Mesendoderm (in vitro differentiated cells): ENCODE results near the gene SCN4A.

Experiments
- DNase-seq: peaks from one replicate; pipeline ENCODE4 v3.0.0; 2013
- H2AK5ac ChIP-seq: 2 replicates; pipeline ENCODE4 v1.6.1; 2013; ENCODE audit warnings: low read length, inconsistent platforms
- H2BK120ac ChIP-seq: 2 replicates; pipeline ENCODE4 v1.6.1; 2013; ENCODE audit warnings: low read depth, mild to moderate bottlenecking, low read length, moderate library complexity, mixed read lengths
- H2BK15ac ChIP-seq: replicated peaks from 2 replicates; pipeline ENCODE4 v1.6.1; 2013; ENCODE audit warnings: low read depth, mild to moderate bottlenecking, moderate library complexity
- H2BK5ac ChIP-seq: 2 replicates; pipeline ENCODE4 v1.6.1; 2013; ENCODE audit warnings: low read length, inconsistent platforms
- H3K18ac ChIP-seq: 2 replicates; pipeline ENCODE4 v1.6.1; 2013; ENCODE audit warnings: mild to moderate bottlenecking, low read length, mixed read lengths
- H3K23ac ChIP-seq: one replicate; pipeline ENCODE4 v1.6.1; 2013; ENCODE audit warnings: low read length
- H3K27ac ChIP-seq: 2 replicates; pipeline ENCODE4 v1.5.1; 2013; ENCODE audit warnings: low read depth, mild to moderate bottlenecking, inconsistent platforms, low read length, moderate library complexity
- H3K27me3 ChIP-seq: 2 replicates; pipeline ENCODE4 v1.6.1; 2013; ENCODE audit warnings: low read length, control low read depth, mild to moderate bottlenecking, inconsistent platforms; ENCODE audit not compliant: insufficient read depth, poor library complexity
- H3K36me3 ChIP-seq: 2 replicates; pipeline ENCODE4 v1.6.1; 2013; ENCODE audit warnings: low read length, inconsistent platforms; ENCODE audit not compliant: control insufficient read depth, insufficient read depth
- H3K4ac ChIP-seq: one replicate; pipeline ENCODE4 v1.6.1; 2013; ENCODE audit warnings: low read depth, mild to moderate bottlenecking, low read length, moderate library complexity
- H3K4me1 ChIP-seq: 2 replicates; pipeline ENCODE4 v1.6.1; 2013; ENCODE audit warnings: low read depth, low read length, inconsistent platforms; ENCODE audit not compliant: control insufficient read depth
- H3K4me2 ChIP-seq: 2 replicates; pipeline ENCODE4 v1.6.1; 2013; ENCODE audit warnings: low read length
- H3K4me3 ChIP-seq: 2 replicates; pipeline ENCODE4 v1.5.1; 2013; ENCODE audit warnings: mild to moderate bottlenecking, low read length
- H3K56ac ChIP-seq: one replicate; pipeline ENCODE4 v1.6.1; 2013; ENCODE audit warnings: low read length
- H3K79me1 ChIP-seq: 2 replicates; pipeline ENCODE4 v1.6.1; 2013; ENCODE audit warnings: low read length, inconsistent platforms
- H3K79me2 ChIP-seq: 2 replicates; pipeline ENCODE4 v1.6.1; 2013; ENCODE audit warnings: mild to moderate bottlenecking, low read length; ENCODE audit not compliant: control insufficient read depth, insufficient read depth
- H3K9ac ChIP-seq: 2 replicates; pipeline ENCODE4 v1.6.1; 2013; ENCODE audit warnings: low read length, inconsistent platforms
- H4K5ac ChIP-seq: one replicate; pipeline ENCODE4 v1.6.1; 2013; ENCODE audit warnings: low read length
- H4K8ac ChIP-seq: one replicate; pipeline ENCODE4 v1.6.1; 2013; ENCODE audit warnings: low read depth, mild to moderate bottlenecking, control low read depth, low read length, moderate library complexity
- WGBS: extraction: QIAGEN DNeasy Blood & Tissue Kit; methylation state at CpG from one replicate; pipeline ENCODE4 v1.1.7; 2013; ENCODE audit warnings: low lambda C conversion rate, missing lambda C conversion rate; ENCODE audit not compliant: insufficient coverage; ENCODE audit errors: extremely low coverage; 5-methylcytosine and 5-hydroxymethylcytosine counted together

Gene SCN4A

DNA sequence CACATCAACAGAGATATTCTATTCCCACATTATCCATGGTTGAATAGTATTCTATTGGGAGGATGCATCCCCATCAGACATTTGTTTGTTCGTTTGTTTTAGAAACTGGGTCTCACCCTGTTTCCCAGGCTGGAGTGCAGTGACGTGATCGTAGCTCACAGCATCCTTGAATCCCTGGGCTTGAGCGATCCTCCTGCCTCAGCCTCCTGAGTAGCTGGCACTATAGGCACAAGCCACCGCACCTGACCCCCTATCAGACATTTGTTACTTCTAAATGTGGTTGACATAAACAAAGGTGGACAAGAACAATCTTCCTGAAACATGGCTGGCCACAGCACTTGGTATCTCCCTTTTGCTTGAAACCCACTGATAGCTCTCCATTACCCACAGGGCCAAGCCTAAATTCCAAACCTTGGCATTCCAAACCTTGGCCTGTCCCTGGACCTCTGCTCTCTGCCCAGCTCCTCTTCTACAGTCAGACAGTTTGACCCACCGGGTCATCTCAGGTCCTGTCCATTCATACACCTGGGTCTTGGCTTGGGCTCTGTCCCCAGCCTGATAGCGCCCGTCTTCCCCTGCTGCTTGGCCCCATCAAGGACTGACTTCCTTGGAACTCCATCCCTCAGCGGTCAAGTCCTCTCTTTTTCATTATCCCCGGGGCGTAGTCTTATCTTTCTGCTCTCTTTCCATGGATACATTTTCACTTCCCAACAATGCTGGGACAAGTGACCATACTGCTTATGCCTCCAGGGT lies 23.9 kb upstream of the SCN4A start:
- H3K9ac ChIP-seq: no peak overlapping the region
- no peak overlapping the region for H2BK120ac ChIP-seq
- no CpG with 5 or more reads among the region's 11 CpGs for WGBS
- H3K27ac ChIP-seq: no peak overlapping the region
- H2AK5ac ChIP-seq: no peak overlapping the region
- H3K18ac ChIP-seq: no peak overlapping the region
- no peak overlapping the region for H2BK5ac ChIP-seq
- no peak for DNase-seq
- H2BK15ac ChIP-seq: no peak overlapping the region
- no peak overlapping the region for H3K4ac ChIP-seq
- no peak overlapping the region for H3K23ac ChIP-seq
- H3K36me3 ChIP-seq: no peaks in the 10 kb centered on the region
- H3K56ac ChIP-seq: no peak overlapping the region
- no peak overlapping the region for H3K4me3 ChIP-seq
- H3K79me1 ChIP-seq: no peaks in the 10 kb centered on the region
- no peaks in the 10 kb centered on the region for H3K27me3 ChIP-seq
- no peaks in the 10 kb centered on the region for H3K79me2 ChIP-seq
- no peak overlapping the region for H4K8ac ChIP-seq
- H3K4me2 ChIP-seq: no peak overlapping the region
- no peak overlapping the region for H4K5ac ChIP-seq
- no peaks in the 10 kb centered on the region for H3K4me1 ChIP-seq

DNA sequence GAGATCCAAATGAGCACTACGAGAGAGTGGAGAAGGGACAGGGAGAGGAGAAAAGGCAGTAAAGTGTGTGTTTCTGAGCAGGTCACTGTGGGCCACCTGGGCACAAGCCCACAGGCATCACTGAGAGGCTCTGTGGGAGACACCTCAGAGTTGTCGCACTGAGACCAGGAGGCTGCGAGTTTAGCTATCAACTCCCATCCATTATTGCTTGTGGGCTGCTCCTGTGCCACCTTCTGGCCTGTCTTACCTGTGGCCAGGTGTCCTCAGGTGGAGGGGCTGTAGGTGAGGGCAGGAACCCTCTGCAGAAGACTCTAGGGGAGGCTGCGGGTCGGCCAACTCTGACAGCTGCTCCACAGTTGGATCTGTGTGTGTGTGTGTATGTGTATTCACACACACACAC lies 22.9 kb upstream of the SCN4A start:
- Histone ChIP-seq H3K27me3 (no peaks in the 10 kb centered on the region), H3K4me3 (no peak overlapping the region), H3K9ac (no peak overlapping the region), H2BK5ac (no peak overlapping the region), H3K18ac (no peak overlapping the region), H2BK120ac (no peak overlapping the region), H3K36me3 (no peaks in the 10 kb centered on the region), H3K4me1 (no peaks in the 10 kb centered on the region), H3K79me1 (no peaks in the 10 kb centered on the region), H4K8ac (no peak overlapping the region), H4K5ac (no peak overlapping the region), H2AK5ac (no peak overlapping the region), H3K4me2 (no peak overlapping the region), H3K56ac (no peak overlapping the region), H3K27ac (no peak overlapping the region), H3K4ac (no peak overlapping the region), H2BK15ac (no peak overlapping the region), H3K79me2 (no peaks in the 10 kb centered on the region), H3K23ac (no peak overlapping the region)
- no CpG with 5 or more reads among the region's 5 CpGs for WGBS
- DNase-seq: no peak

DNA sequence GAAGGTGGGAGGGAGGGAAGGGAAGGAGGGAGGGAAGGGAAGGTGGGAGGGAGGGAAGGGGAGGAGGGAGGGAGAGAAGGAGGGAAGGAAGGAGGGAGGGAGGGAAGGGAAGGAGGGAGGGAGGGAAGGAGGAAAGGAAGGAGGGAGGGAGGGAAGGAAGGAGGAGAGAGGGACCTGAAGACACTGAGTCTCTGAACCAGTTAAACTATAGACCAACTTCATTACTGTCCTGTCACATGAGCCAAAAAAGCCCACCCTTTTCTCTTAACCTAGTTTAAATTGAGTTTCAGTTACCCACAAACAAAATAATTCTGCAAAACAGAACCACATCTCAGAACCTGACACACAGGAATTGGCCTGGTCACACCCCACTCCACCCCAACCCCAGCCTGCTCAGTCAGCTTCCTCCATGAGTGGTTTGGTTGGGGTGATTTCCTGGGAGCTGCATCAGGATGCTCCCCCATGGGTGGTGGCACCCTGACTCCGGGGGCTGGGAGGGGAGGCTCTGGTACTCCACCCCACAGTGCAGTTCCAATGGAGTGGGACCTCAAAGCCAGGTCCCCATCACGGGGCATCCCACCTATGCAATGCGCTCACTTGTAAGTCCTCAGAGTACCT lies 20.8 kb upstream of the SCN4A start:
- Histone ChIP-seq H4K8ac (no peak overlapping the region), H2AK5ac (no peak overlapping the region), H3K9ac (no peak overlapping the region), H3K4me3 (no peak overlapping the region), H3K79me1 (no peaks in the 10 kb centered on the region), H3K79me2 (no peaks in the 10 kb centered on the region), H3K4me1 (no peaks in the 10 kb centered on the region), H3K4me2 (no peak overlapping the region), H3K27ac (no peak overlapping the region), H3K56ac (no peak overlapping the region), H2BK120ac (no peak overlapping the region), H2BK5ac (no peak overlapping the region), H3K23ac (no peak overlapping the region), H3K27me3 (no peaks in the 10 kb centered on the region), H4K5ac (no peak overlapping the region), H3K4ac (no peak overlapping the region), H2BK15ac (no peak overlapping the region), H3K36me3 (no peaks in the 10 kb centered on the region), H3K18ac (no peak overlapping the region)
- no CpG with 5 or more reads among the region's 3 CpGs for WGBS
- DNase-seq: no peak

DNA sequence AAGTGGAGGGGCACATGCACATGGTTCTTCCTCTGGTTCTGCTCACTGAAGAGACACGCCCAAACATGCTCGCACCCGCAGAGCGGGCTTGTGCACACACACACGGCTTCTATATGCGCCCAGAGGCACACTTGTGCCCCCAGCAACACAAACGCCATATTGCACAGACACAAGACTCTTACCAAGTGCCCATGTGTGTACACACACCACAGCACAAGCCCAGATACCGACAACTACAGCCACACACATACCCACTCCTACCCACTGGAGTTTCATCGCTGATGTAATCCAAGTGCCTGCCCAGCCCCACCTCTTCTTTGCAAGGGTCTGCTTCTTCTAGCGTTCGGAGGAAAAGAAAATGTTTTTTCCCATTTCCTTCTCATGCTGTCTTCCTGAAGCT lies 18.9 kb upstream of the SCN4A start:
- Histone ChIP-seq H3K4me3 (no peak overlapping the region), H3K4me2 (no peak overlapping the region), H2BK5ac (no peak overlapping the region), H2BK120ac (no peak overlapping the region), H4K8ac (no peak overlapping the region), H3K9ac (no peak overlapping the region), H3K27me3 (no peaks in the 10 kb centered on the region), H3K23ac (no peak overlapping the region), H3K36me3 (no peaks in the 10 kb centered on the region), H2AK5ac (no peak overlapping the region), H3K79me2 (no peaks in the 10 kb centered on the region), H3K18ac (no peak overlapping the region), H4K5ac (no peak overlapping the region), H3K4me1 (no peaks in the 10 kb centered on the region), H3K79me1 (no peaks in the 10 kb centered on the region), H3K4ac (no peak overlapping the region), H3K56ac (no peak overlapping the region), H2BK15ac (no peak overlapping the region), H3K27ac (no peak overlapping the region)
- no CpG with 5 or more reads among the region's 11 CpGs for WGBS
- DNase-seq: no peak

DNA sequence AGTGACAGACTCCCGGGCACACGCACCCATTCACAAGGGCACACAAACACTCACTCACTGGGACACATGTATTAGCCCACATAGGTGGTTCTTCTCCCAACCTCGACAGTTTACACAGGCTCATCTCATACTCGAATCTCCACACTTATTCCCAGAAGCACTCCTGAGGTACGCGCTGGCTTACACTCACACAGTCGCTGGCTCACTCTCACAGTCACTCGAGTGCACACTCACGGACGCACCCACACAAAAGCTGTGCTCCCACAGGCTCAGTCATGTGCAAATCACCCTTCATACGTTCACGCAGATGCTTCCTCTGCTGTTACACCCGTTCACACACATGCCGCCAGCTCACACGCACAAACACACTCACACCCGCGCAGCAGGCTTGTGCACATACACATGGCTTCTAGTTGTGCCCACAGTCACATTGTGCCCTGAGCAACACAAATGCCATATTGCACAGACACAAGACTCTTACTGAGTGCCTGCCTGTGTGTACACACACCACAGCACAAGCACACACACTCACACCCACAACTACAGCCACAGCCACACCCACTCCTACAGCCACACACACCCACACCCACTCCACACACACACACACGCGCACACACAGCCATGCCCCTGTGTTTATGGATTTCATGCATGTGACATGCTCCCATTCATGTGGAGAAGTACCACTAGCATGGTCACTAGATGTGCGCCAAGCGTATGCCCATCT lies 17.1 kb upstream of the SCN4A start:
- WGBS: no CpG with 5 or more reads among the region's 21 CpGs
- Histone ChIP-seq H2AK5ac (no peak overlapping the region), H3K27ac (no peak overlapping the region)

More for the DNA sequence above, 17.1 kb upstream of the SCN4A start:
- no peak overlapping the region for H2BK120ac ChIP-seq
- no peak overlapping the region for H3K4ac ChIP-seq
- no peak overlapping the region for H3K9ac ChIP-seq
- no peaks in the 10 kb centered on the region for H3K36me3 ChIP-seq
- no peak overlapping the region for H2BK5ac ChIP-seq
- H3K4me2 ChIP-seq: no peak overlapping the region
- H3K4me3 ChIP-seq: no peak overlapping the region
- no peaks in the 10 kb centered on the region for H3K27me3 ChIP-seq
- H4K5ac ChIP-seq: no peak overlapping the region
- H4K8ac ChIP-seq: no peak overlapping the region
- no peak overlapping the region for H3K18ac ChIP-seq
- H3K79me2 ChIP-seq: no peaks in the 10 kb centered on the region
- H3K23ac ChIP-seq: no peak overlapping the region
- H2BK15ac ChIP-seq: no peak overlapping the region
- no peaks in the 10 kb centered on the region for H3K4me1 ChIP-seq
- no peaks in the 10 kb centered on the region for H3K79me1 ChIP-seq
- H3K56ac ChIP-seq: no peak overlapping the region
- no peak for DNase-seq
